ENCODE results near the gene STRIP1.

GRCh38 chr1:110067479-110067892, 33.1 kb downstream of the STRIP1 start:
- TF ChIP-seq, protein P1, sequence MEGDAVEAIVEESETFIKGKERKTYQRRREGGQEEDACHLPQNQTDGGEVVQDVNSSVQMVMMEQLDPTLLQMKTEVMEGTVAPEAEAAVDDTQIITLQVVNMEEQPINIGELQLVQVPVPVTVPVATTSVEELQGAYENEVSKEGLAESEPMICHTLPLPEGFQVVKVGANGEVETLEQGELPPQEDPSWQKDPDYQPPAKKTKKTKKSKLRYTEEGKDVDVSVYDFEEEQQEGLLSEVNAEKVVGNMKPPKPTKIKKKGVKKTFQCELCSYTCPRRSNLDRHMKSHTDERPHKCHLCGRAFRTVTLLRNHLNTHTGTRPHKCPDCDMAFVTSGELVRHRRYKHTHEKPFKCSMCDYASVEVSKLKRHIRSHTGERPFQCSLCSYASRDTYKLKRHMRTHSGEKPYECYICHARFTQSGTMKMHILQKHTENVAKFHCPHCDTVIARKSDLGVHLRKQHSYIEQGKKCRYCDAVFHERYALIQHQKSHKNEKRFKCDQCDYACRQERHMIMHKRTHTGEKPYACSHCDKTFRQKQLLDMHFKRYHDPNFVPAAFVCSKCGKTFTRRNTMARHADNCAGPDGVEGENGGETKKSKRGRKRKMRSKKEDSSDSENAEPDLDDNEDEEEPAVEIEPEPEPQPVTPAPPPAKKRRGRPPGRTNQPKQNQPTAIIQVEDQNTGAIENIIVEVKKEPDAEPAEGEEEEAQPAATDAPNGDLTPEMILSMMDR (IDR thresholded peaks at IDR 0.05): no peak
- no peak for TF ChIP-seq POLR2A (IDR thresholded peaks at IDR 0.05)

All from right lobe of liver (tissue), 4 donors.